ENCODE measurements around the gene NTSR1.

DNA sequence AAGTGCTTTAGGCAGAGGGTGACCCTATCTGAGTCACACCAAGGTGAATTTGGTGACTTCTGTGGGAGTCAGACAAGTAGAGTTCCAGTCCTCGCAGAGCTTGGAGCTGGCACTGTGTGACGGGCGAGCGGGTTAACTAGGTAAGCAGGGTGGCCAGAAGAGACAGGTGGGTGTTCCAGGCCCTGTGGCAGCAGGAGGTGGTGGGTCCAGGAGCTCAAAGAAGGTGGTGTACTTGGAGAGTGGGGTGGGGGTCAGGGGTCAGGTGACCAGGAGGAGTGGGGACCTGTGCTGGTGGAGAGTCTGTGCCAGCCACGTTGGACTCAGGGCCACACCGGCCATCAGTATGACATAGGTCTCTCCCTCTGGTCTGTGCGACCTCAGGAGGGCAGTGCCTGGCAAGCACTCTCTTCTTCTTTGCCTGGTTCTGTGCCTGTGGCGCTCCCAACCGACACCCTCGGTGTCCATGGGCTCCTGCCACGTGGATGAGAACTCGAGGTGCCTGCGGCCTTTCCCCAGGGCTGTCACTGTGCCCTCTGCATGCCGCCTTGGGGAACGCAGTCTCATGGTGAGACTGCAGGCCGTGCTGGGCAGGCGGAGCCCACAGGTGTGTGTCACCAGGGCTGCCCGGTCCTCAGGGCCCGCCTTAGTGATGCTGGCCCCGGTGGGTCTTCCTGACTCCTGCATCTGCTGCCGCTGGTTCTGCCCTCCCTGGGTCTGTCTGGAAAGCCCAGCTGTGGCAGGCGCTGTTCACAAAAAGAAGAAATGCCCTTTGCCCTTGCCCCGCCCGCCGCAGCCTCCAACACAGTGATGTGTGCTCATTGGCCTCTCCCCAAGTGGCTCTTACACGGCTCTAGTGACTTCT is 89.3 kb downstream of the NTSR1 start:
- TF ChIP-seq, protein P1, sequence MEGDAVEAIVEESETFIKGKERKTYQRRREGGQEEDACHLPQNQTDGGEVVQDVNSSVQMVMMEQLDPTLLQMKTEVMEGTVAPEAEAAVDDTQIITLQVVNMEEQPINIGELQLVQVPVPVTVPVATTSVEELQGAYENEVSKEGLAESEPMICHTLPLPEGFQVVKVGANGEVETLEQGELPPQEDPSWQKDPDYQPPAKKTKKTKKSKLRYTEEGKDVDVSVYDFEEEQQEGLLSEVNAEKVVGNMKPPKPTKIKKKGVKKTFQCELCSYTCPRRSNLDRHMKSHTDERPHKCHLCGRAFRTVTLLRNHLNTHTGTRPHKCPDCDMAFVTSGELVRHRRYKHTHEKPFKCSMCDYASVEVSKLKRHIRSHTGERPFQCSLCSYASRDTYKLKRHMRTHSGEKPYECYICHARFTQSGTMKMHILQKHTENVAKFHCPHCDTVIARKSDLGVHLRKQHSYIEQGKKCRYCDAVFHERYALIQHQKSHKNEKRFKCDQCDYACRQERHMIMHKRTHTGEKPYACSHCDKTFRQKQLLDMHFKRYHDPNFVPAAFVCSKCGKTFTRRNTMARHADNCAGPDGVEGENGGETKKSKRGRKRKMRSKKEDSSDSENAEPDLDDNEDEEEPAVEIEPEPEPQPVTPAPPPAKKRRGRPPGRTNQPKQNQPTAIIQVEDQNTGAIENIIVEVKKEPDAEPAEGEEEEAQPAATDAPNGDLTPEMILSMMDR (IDR thresholded peaks at IDR 0.05): no peak
- no peak for TF ChIP-seq EP300 (IDR thresholded peaks at IDR 0.05)
- TF ChIP-seq POLR2A (IDR thresholded peaks at IDR 0.05): no peak

All from sigmoid colon (tissue), 4 donors.